Muscle of back (tissue), 11 donors: ENCODE results near the gene PRKG1. TPM values are rescaled to one million over a fixed set of nuclear protein-coding genes. Genes with fewer than 3 reads are reported as not detected.

Experiments used
- DNase-seq, 3 donors: peaks; one replicate each; pipeline versions ENCODE4 v3.0.0 to v3.0.0-alpha.2; 2013
- polyA plus RNA-seq, 10 donors: library from polyadenylated mRNA; unstranded; fragments of 120-200 nt; gene quantifications; one replicate each; pipeline ENCODE4 v1.2.1, GENCODE V29; 2013; ENCODE audit not compliant: insufficient read length in 10 of 10

Gene PRKG1
- polyA plus RNA-seq, 10 donors, result 32.4 to 71.5 (median 45.2) TPM

- peak in 2 of 3 donors; percentile 7 to 33 for DNase-seq
Measured at GRCh38 chr10:52313256-52313932, 1239.1 kb downstream of the PRKG1 start.

- peak; percentile 14 to 49 (median 47) for DNase-seq
Measured at GRCh38 chr10:52313933-52314821, 1239.9 kb downstream of the PRKG1 start, which contains the start of gene DKK1. Gene DKK1 (plus strand): TSS chr10:52314281. CDS start chr10:52314435, 154 bp downstream.

GRCh38 chr10:52314822-52315552, 1240.7 kb downstream of the PRKG1 start:
- no peak for DNase-seq

GRCh38 chr10:52316001-52316400, 1241.7 kb downstream of the PRKG1 start:
- DNase-seq, result no peak

- DNase-seq, result no peak
Measured at GRCh38 chr10:52316500-52316899, 1242.2 kb downstream of the PRKG1 start.

- peak in 1 of 3 donors; percentile 41 for DNase-seq
Measured at GRCh38 chr10:52318136-52318701, 1243.9 kb downstream of the PRKG1 start.

- peak in 1 of 3 donors; percentile 93 for DNase-seq
Measured at GRCh38 chr10:52318822-52319464, 1244.7 kb downstream of the PRKG1 start.

- DNase-seq, result peak in 1 of 3 donors; percentile 43
Measured at GRCh38 chr10:52319926-52320325, 1245.6 kb downstream of the PRKG1 start.

GRCh38 chr10:52322323-52322722, 1248.0 kb downstream of the PRKG1 start:
- DNase-seq, result no peak

GRCh38 chr10:52322936-52323335, 1248.6 kb downstream of the PRKG1 start:
- DNase-seq, result peak in 1 of 3 donors; percentile 21

GRCh38 chr10:52326382-52326781, 1252.1 kb downstream of the PRKG1 start:
- DNase-seq, result no peak

- no peak for DNase-seq
Measured at GRCh38 chr10:52331638-52332364, 1257.5 kb downstream of the PRKG1 start.

- DNase-seq, result no peak
Measured at GRCh38 chr10:52332815-52333214, 1258.5 kb downstream of the PRKG1 start.

- DNase-seq, result no peak
Measured at GRCh38 chr10:52334595-52334994, 1260.3 kb downstream of the PRKG1 start.

- DNase-seq, result no peak
Measured at GRCh38 chr10:52335665-52336064, 1261.4 kb downstream of the PRKG1 start.

- no peak for DNase-seq
Measured at GRCh38 chr10:52337225-52337624, 1262.9 kb downstream of the PRKG1 start.

- DNase-seq, result no peak
Measured at GRCh38 chr10:52343439-52343838, 1269.2 kb downstream of the PRKG1 start.

- no peak for DNase-seq
Measured at GRCh38 chr10:52346394-52347326, 1272.4 kb downstream of the PRKG1 start.

GRCh38 chr10:52347327-52347667, 1273.0 kb downstream of the PRKG1 start:
- no peak for DNase-seq
